DLD1 (cell line): ENCODE measurements around the gene PCDH9.
"Not testable (repeated sequence)": the region's sequence is repeated elsewhere in the genome, so short reads cannot be mapped to it uniquely, and the experiment has no call there.

ENCODE experiments used
- in situ Hi-C: cut with HindIII; loops from 2 replicates; pipeline ENCODE4 v1.10.0; 2017; ENCODE audit warnings: low sequenced_read_pairs

The PCDH9 gene

GRCh38 chr13:67133476-67133875 is 96.7 kb downstream of the PCDH9 start:
- in situ Hi-C loops: no loop called here

GRCh38 chr13:67131393-67131792 is 98.7 kb downstream of the PCDH9 start:
- in situ Hi-C loops: no loop called here

GRCh38 chr13:67130444-67130843 is 99.7 kb downstream of the PCDH9 start:
- in situ Hi-C loops: no loop called here

- in situ Hi-C loops: no loop called here
Observed at GRCh38 chr13:67128136-67128535, 102.0 kb downstream of the PCDH9 start.

GRCh38 chr13:67125681-67126080 is 104.5 kb downstream of the PCDH9 start:
- in situ Hi-C loops: no loop called here

GRCh38 chr13:67123165-67123564 is 107.0 kb downstream of the PCDH9 start:
- in situ Hi-C loops: no loop called here

- in situ Hi-C loops: no loop called here
Observed at GRCh38 chr13:67122251-67122650, 107.9 kb downstream of the PCDH9 start.

GRCh38 chr13:67120872-67121531 is 109.1 kb downstream of the PCDH9 start:
- in situ Hi-C loops: no loop called here

GRCh38 chr13:67119481-67119894 is 110.6 kb downstream of the PCDH9 start:
- in situ Hi-C loops: no loop called here

GRCh38 chr13:67118277-67118676 is 111.9 kb downstream of the PCDH9 start:
- in situ Hi-C loops: no loop called here

GRCh38 chr13:67117010-67117550 is 113.1 kb downstream of the PCDH9 start:
- in situ Hi-C loops: no loop called here

GRCh38 chr13:67107979-67108378 is 122.2 kb downstream of the PCDH9 start:
- in situ Hi-C loops: no loop called here

- in situ Hi-C loops: no loop called here
Observed at GRCh38 chr13:67106502-67107057, 123.6 kb downstream of the PCDH9 start.

- in situ Hi-C loops: no loop called here
Observed at GRCh38 chr13:67101730-67102467, 128.2 kb downstream of the PCDH9 start.

- in situ Hi-C loops: no loop called here
Observed at GRCh38 chr13:67100730-67101129, 129.4 kb downstream of the PCDH9 start.

- in situ Hi-C loops: no loop called here
Observed at GRCh38 chr13:67099494-67099893, 130.6 kb downstream of the PCDH9 start.

- in situ Hi-C loops: no loop called here
Observed at GRCh38 chr13:67097892-67098452, 132.2 kb downstream of the PCDH9 start.

- in situ Hi-C loops: not testable (repeated sequence)
Observed at GRCh38 chr13:67096893-67097292, 133.2 kb downstream of the PCDH9 start.

GRCh38 chr13:67096418-67096817 is 133.7 kb downstream of the PCDH9 start:
- in situ Hi-C loops: no loop called here

- in situ Hi-C loops: no loop called here
Observed at GRCh38 chr13:67095621-67096020, 134.5 kb downstream of the PCDH9 start.

- in situ Hi-C loops: no loop called here
Observed at GRCh38 chr13:67094952-67095351, 135.2 kb downstream of the PCDH9 start.

GRCh38 chr13:67094078-67094477 is 136.1 kb downstream of the PCDH9 start:
- in situ Hi-C loops: no loop called here
